Thoracic aorta (tissue), 2 donors: ENCODE data around the gene IRAG1. TPM values are rescaled to one million over a fixed set of nuclear protein-coding genes. Genes with fewer than 3 reads are reported as not detected.

Experiments used
- ATAC-seq: fragments of 150-250 bp; one replicate; pipeline ENCODE4 v1.8.0; 2017; ENCODE audit warnings: low read depth; ENCODE audit not compliant: insufficient number of reproducible peaks, low FRiP score
- DNase-seq: peaks from one replicate; pipeline ENCODE4 v3.0.0-alpha.2; 2020; ENCODE audit warnings: low spot score
- H3K27ac ChIP-seq, 2 donors: fragments of 200-600 bp; sonication (generic); 1 replicate in 1 of 2; 2 replicates in 1 of 2; pipeline ENCODE4 v1.5.1; 2016; ENCODE audit warnings: mild to moderate bottlenecking in 2 of 2, moderate library complexity in 2 of 2
- H3K27me3 ChIP-seq: fragments of 200-600 bp; sonication (generic); replicated peaks from 2 replicates; pipeline ENCODE4 v1.6.0; 2016; ENCODE audit warnings: mild to moderate bottlenecking; ENCODE audit not compliant: insufficient read depth
- H3K36me3 ChIP-seq: fragments of 200-600 bp; sonication (generic); one replicate; pipeline ENCODE4 v1.5.1; 2016
- H3K4me1 ChIP-seq, 2 donors: fragments of 200-600 bp; sonication (generic); 1 replicate in 1 of 2; 2 replicates in 1 of 2; pipeline versions ENCODE4 v1.5.1 to v1.6.0; 2016; ENCODE audit warnings: low read depth in 2 of 2, mild to moderate bottlenecking in 1 of 2; ENCODE audit not compliant: control insufficient read depth in 1 of 2
- H3K4me3 ChIP-seq: fragments of 200-600 bp; sonication (generic); 2 replicates; pipeline ENCODE4 v1.5.1; 2016; ENCODE audit warnings: mild to moderate bottlenecking
- H3K9me3 ChIP-seq: fragments of 200-600 bp; sonication (generic); 2 replicates; pipeline ENCODE4 v1.5.1; 2016
- CTCF ChIP-seq: fragments of 200-600 bp; sonication (generic); IDR thresholded peaks from one replicate; pipeline ENCODE4 v1.5.1; 2019; ENCODE audit warnings: antibody characterized with exemption
- total RNA-seq, 2 donors: library from RNA; depleted of rRNA; stranded (reverse); fragments of >200 nt; gene quantifications; one replicate each; pipeline versions ENCODE4 v1.1.0 to v1.2.3, GENCODE V29; 2016

Gene IRAG1
- total RNA-seq, 2 donors from 2014 or later, result 281 to 393 TPM

GRCh38 chr11:10664496-10664895 is 29.1 kb downstream of the IRAG1 start:
- no peak for DNase-seq
- Histone ChIP-seq H3K4me3 (no peak overlapping the region), H3K27ac (peak overlapping the region; percentile 90 to 94), H3K27me3 (no peaks in the 10 kb centered on the region), H3K4me1 (peaks cover 76 to 97% of the 10 kb centered on the region in 2 donors), H3K36me3 (no peaks in the 10 kb centered on the region), H3K9me3 (no peaks in the 10 kb centered on the region)
- TF ChIP-seq CTCF, result no peak
- ATAC-seq, result no peak

- no peaks in the 10 kb centered on the region for H3K27me3 ChIP-seq
- H3K4me3 ChIP-seq, result no peak overlapping the region
- no peak for TF ChIP-seq CTCF
- H3K36me3 ChIP-seq, result no peaks in the 10 kb centered on the region
- H3K27ac ChIP-seq, result peak overlapping the region; percentile 90 to 94
- no peaks in the 10 kb centered on the region for H3K9me3 ChIP-seq
- H3K4me1 ChIP-seq, result peaks cover 81 to 97% of the 10 kb centered on the region in 2 donors
- DNase-seq, result no peak
- ATAC-seq, result no peak
These were observed 29.6 kb downstream of the IRAG1 start for GRCh38 chr11:10663990-10664389.

- H3K27me3 ChIP-seq, result no peaks in the 10 kb centered on the region
- DNase-seq, result no peak
- no peak for TF ChIP-seq CTCF
- no peak overlapping the region for H3K4me3 ChIP-seq
- peaks cover 82 to 97% of the 10 kb centered on the region in 2 donors for H3K4me1 ChIP-seq
- no peaks in the 10 kb centered on the region for H3K9me3 ChIP-seq
- ATAC-seq, result no peak
- H3K27ac ChIP-seq, result peak overlapping the region; percentile 90 to 94
- H3K36me3 ChIP-seq, result no peaks in the 10 kb centered on the region
These were observed 30.2 kb downstream of the IRAG1 start for GRCh38 chr11:10663365-10663764.

GRCh38 chr11:10660323-10660722 is 33.2 kb downstream of the IRAG1 start:
- no peaks in the 10 kb centered on the region for H3K27me3 ChIP-seq
- H3K4me1 ChIP-seq, result peaks cover 82 to 97% of the 10 kb centered on the region in 2 donors
- H3K27ac ChIP-seq, result peak overlapping the region; percentile 90 to 94
- ATAC-seq (no peak), DNase-seq (no peak)
- H3K36me3 ChIP-seq, result no peaks in the 10 kb centered on the region
- H3K9me3 ChIP-seq, result no peaks in the 10 kb centered on the region
- H3K4me3 ChIP-seq, result no peak overlapping the region
- no peak for TF ChIP-seq CTCF

GRCh38 chr11:10659339-10660216 is 34.0 kb downstream of the IRAG1 start:
- DNase-seq (peak; percentile 61), ATAC-seq (peak; percentile 84)
- Histone ChIP-seq H3K36me3 (no peaks in the 10 kb centered on the region), H3K27ac (peak overlapping the region; percentile 90 to 94), H3K27me3 (no peaks in the 10 kb centered on the region), H3K4me3 (peak overlapping the region; percentile 26), H3K4me1 (peaks cover 83 to 97% of the 10 kb centered on the region in 2 donors), H3K9me3 (no peaks in the 10 kb centered on the region)
- no peak for TF ChIP-seq CTCF
